Measurements from ENCODE around the gene CLPTM1.

The CLPTM1 gene

GRCh38 chr19:45023048-45023447, 67.9 kb downstream of the CLPTM1 start:
- DNase-seq (ENCODE audit: insufficient read length, low spot score) (no peak), FAIRE-seq (no peak)
- no peak for TF ChIP-seq CTCF (IDR thresholded peaks at IDR 0.05; ENCODE audit: insufficient read depth, missing control alignments)

GRCh38 chr19:45025264-45025663, 70.1 kb downstream of the CLPTM1 start:
- FAIRE-seq: no peak
- TF ChIP-seq CTCF (IDR thresholded peaks at IDR 0.05; ENCODE audit: insufficient read depth, missing control alignments): no peak

GRCh38 chr19:45027371-45027770, 72.2 kb downstream of the CLPTM1 start:
- DNase-seq (ENCODE audit: insufficient read length, low spot score) (no peak), FAIRE-seq (no peak)

More at GRCh38 chr19:45025264-45025663, 70.1 kb downstream of the CLPTM1 start:
- DNase-seq (ENCODE audit: insufficient read length, low spot score): no peak

GRCh38 chr19:45030825-45031224, 75.6 kb downstream of the CLPTM1 start:
- DNase-seq (ENCODE audit: insufficient read length, low spot score) (no peak), FAIRE-seq (no peak)
- TF ChIP-seq CTCF (IDR thresholded peaks at IDR 0.05; ENCODE audit: insufficient read depth, missing control alignments): no peak

More at GRCh38 chr19:45027371-45027770, 72.2 kb downstream of the CLPTM1 start:
- no peak for TF ChIP-seq CTCF (IDR thresholded peaks at IDR 0.05; ENCODE audit: insufficient read depth, missing control alignments)

GRCh38 chr19:45032421-45032820, 77.2 kb downstream of the CLPTM1 start:
- no peak for TF ChIP-seq CTCF (IDR thresholded peaks at IDR 0.05; ENCODE audit: insufficient read depth, missing control alignments)
- FAIRE-seq (no peak), DNase-seq (ENCODE audit: insufficient read length, low spot score) (no peak)

- DNase-seq (ENCODE audit: insufficient read length, low spot score) (no peak), FAIRE-seq (no peak)
- TF ChIP-seq CTCF (IDR thresholded peaks at IDR 0.05; ENCODE audit: insufficient read depth, missing control alignments): no peak
Measured at GRCh38 chr19:45035755-45036154, 80.6 kb downstream of the CLPTM1 start.

- TF ChIP-seq CTCF (IDR thresholded peaks at IDR 0.05; ENCODE audit: insufficient read depth, missing control alignments): no peak
- DNase-seq (ENCODE audit: insufficient read length, low spot score) (no peak), FAIRE-seq (no peak)
Measured at GRCh38 chr19:45037393-45038169, 82.4 kb downstream of the CLPTM1 start.

All from D721Med (cell line).